T47D (cell line): ENCODE measurements around the gene MEFV.
A peak's percentile ranks its signal among the peaks of the same experiment; 100 is the strongest.
"Not testable (repeated sequence)": the region's sequence is repeated elsewhere in the genome, so short reads cannot be mapped to it uniquely, and the experiment has no call there.

Source experiments
- DNase-seq, 2 experiments: peaks; one replicate each; pipeline versions ENCODE4 v3.0.0 to v3.0.0-alpha.2; 2011 to 2012; ENCODE audit warnings: low read depth in 1 of 2, low spot score in 1 of 2
- JUND ChIP-seq: IDR thresholded peaks from 2 replicates; pipeline ENCODE4 v1.6.1; 2012; ENCODE audit warnings: low read depth
- in situ Hi-C: cut with HindIII; loops from 2 replicates; pipeline ENCODE4 v1.10.0; 2016; ENCODE audit warnings: low sequenced_read_pairs, low pct_unique_long_range_greater_than_20kb

Gene MEFV

GRCh38 chr16:3234543-3234856, 21.9 kb downstream of the MEFV start:
- no peak for TF ChIP-seq JUND
- DNase-seq, result no peak
- in situ Hi-C loops, result no loop called here

- peak in 1 of 2 experiments; percentile 20 for DNase-seq
- in situ Hi-C loops, result no loop called here
- no peak for TF ChIP-seq JUND
Observed at GRCh38 chr16:3223913-3224515, 32.4 kb downstream of the MEFV start.

GRCh38 chr16:3220839-3221238, 35.6 kb downstream of the MEFV start:
- in situ Hi-C loops, result no loop called here
- DNase-seq, result no peak
- TF ChIP-seq JUND, result no peak

DNA sequence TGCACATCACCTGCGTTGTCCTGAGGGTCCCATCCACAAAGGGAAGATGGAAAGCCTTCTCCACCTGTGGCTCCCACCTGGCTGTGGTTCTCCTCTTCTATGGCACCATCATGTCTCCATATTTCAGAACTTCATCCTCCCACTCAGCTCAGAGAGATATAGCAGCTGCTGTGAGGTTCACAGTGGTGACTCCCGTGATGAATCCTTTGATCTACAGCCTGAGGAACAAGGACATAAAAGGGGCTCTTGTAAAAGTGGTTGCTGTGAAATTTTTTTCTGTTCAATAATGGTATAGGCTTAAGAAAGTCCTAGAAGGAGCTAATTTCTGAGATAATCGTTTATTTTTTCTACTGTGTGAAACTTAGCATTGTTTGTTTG, 40.2 kb downstream of the MEFV start:
- in situ Hi-C loops, result no loop called here
- TF ChIP-seq JUND, result no peak
- DNase-seq, result no peak

DNA sequence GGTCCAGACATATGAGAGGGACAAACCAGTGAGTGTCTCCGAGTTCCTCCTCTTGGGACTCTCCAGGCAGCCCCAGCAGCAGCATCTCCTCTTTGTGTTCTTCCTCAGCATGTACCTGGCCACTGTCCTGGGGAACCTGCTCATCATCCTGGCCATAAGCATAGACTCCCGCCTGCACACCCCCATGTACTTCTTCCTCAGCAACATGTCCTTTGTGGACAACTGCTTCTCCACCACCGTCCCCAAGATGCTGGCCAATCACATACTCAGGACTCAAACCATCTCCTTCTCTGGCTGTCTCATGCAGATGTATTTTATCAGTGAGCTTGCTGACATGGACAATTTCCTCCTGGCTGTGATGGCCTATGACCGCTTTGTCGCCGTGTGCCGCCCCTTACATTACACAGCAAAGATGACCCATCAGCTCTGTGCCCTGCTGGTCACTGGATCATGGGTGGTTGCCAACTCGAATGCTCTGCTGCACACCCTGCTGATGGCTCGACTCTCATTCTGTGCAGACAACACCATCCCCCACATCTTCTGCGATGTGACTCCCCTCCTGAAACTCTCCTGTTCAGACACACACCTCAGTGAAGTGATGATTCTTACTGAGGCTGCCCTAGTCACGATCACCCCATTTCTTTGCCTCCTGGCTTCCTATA, 40.7 kb downstream of the MEFV start:
- in situ Hi-C loops, result no loop called here
- DNase-seq, result no peak
- TF ChIP-seq JUND, result no peak

GRCh38 chr16:3214904-3215600, 41.4 kb downstream of the MEFV start:
- no peak for TF ChIP-seq JUND
- no peak for DNase-seq
- in situ Hi-C loops, result no loop called here

DNA sequence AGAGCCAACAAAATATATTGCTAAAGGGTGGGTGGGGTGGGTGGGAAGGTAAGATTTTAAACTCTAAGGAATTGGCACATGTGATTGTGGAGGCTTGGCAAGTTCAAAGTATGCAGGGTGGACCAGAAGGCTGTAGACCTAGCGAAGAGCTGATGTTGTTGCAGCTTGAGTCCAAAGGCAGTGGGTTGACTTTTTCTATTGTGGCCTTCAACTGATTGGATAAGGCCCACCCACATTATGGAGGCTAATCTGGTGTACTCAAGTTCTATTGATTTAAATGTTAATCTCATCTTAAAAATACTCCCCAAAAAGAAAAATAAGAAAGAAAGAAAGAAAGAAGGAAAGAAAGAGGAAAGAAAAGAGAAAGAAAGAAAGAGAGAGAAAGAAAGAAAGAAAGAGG, 43.9 kb downstream of the MEFV start:
- no peak for TF ChIP-seq JUND
- no peak for DNase-seq
- in situ Hi-C loops, result no loop called here

GRCh38 chr16:3212006-3212405, 44.4 kb downstream of the MEFV start:
- in situ Hi-C loops, result no loop called here
- peak in 1 of 2 experiments; percentile 88 for DNase-seq
- TF ChIP-seq JUND, result peak; percentile 32; the same call in 1 of the 2 replicates

DNA sequence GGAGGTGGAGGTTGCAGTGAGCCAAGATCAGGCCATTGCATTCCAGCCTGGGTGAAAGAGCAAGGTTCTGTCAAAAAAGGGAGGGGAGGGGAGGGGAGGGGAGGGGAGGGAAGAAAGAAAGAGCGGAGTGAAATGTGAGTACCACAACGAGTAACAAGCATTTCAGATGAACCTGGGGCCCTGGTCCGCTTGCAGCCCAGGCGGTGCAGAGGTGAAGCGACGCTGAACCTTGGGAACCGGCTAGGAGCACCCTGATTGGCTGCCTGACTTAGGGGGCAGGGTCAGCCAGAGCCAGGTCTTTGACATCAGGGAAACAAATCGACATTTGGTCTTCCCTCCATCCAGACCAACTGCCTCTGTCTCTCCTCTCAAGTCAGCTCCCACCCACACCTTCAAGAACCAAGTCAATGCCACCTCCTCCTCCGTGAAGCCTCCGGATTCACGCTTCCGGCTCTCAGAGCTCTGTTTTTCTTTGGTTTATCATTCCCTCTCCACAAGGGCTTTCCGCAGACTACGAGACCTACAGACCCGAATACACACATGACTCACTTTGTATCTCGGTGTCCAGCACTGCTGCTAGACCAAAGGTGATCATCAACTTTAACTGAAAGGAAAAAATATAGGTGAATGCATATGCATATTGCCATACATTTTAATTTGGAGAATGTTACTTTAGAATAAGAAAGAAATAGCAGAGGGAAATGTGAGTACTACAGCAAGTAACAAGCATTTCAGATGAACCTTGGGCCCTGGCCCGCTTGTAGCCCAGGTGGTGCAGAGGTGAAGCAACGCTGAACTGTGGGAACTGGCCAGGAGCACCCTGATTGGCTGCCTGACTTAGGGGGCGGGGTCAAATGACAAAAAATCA, 49.1 kb downstream of the MEFV start:
- TF ChIP-seq JUND, result no peak
- DNase-seq, result no peak
- in situ Hi-C loops, result no loop called here

- in situ Hi-C loops, result not testable (repeated sequence)
- DNase-seq, result peak in 1 of 2 experiments; percentile 21
Observed at GRCh38 chr16:3205939-3206338, 50.5 kb downstream of the MEFV start.

DNA sequence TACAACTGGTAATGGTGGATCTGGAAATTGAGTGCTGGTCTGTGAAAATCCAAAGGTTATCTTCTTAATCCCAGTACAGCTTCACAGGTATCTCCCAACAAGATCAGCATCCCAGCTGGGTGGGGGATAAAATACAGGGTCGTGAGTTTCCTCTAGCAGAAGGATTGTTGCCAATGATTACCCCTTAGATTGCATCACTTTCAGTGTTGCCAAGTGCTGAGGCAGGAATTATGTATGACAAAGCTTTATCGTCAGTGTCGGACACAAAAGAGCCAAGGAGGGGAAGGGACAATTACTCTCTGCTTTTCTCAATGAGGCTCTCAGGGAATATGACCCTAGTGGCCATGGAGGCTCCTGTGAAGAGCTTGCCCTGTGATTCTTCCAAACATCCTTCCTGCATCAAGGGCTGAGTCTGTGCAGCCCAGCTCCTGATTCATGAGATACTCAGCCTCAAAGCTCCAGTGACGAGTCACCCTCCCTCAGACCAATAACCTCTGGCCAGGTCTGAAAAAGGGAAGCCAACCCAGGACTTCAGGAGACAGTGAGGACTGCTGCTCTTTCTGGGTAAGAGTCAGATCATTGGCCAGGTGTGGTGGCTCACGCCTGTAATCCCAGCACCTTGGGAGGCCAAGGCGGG, 53.4 kb downstream of the MEFV start:
- no peak for DNase-seq
- in situ Hi-C loops, result no loop called here
- TF ChIP-seq JUND, result no peak

GRCh38 chr16:3198334-3199072, 57.9 kb downstream of the MEFV start:
- TF ChIP-seq JUND, result no peak
- DNase-seq, result no peak

DNA sequence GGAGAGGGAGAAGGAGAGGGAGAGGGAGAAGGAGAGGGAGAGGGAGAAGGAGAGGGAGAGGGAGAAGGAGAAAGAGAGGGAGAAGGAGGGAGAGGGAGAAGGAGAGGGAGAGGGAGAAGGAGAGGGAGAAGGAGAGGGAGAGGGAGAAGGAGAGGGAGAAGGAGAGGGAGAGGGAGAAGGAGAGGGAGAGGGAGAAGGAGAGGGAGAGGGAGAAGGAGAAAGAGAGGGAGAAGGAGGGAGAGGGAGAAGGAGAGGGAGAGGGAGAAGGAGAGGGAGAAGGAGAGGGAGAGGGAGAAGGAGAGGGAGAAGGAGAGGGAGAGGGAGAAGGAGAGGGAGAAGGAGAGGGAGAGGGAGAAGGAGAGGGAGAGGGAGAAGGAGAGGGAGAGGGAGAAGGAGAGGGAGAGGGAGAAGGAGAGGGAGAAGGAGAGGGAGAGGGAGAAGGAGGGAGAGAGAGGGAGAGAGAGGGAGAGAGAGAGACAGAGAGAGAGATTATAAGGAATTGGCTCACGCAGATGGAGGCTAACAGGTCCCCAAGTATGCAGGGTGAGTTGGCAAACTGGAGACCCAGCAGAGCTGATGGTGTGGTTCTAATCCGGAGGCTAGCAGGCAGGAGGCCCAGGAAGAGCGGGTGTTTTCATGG, 58.6 kb downstream of the MEFV start:
- DNase-seq, in situ Hi-C loops: not testable (repeated sequence)

More at GRCh38 chr16:3198334-3199072, 57.9 kb downstream of the MEFV start:
- in situ Hi-C loops, result no loop called here
